Measurements from ENCODE around the gene PON1. TPM values are rescaled to one million over a fixed set of nuclear protein-coding genes. Genes with fewer than 3 reads are reported as not detected.

Gene PON1
- total RNA-seq, 1 donor from 2014 or later, result not detected

GRCh38 chr7:95298091-95298490 is 26.2 kb downstream of the PON1 start:
- Histone ChIP-seq H3K9me3 (ENCODE audit: control insufficient read depth in 3 of 3, low read length in 3 of 3) (no peaks in the 10 kb centered on the region), H3K4me3 (ENCODE audit: low read length in 3 of 3) (no peak overlapping the region), H3K27ac (ENCODE audit: low read depth, low read length) (no peak overlapping the region), H3K9ac (ENCODE audit: low read depth in 1 of 3, low read length in 3 of 3) (no peak overlapping the region), H3K4me1 (ENCODE audit: control insufficient read depth in 3 of 3, insufficient read depth in 3 of 3, low read length in 3 of 3) (no peaks in the 10 kb centered on the region), H3K27me3 (ENCODE audit: control insufficient read depth in 3 of 3, insufficient read depth in 3 of 3, low read length in 3 of 3) (no peaks in the 10 kb centered on the region), H3K36me3 (ENCODE audit: control insufficient read depth in 3 of 3, insufficient read depth in 3 of 3, low read length in 3 of 3) (no peaks in the 10 kb centered on the region)

DNA sequence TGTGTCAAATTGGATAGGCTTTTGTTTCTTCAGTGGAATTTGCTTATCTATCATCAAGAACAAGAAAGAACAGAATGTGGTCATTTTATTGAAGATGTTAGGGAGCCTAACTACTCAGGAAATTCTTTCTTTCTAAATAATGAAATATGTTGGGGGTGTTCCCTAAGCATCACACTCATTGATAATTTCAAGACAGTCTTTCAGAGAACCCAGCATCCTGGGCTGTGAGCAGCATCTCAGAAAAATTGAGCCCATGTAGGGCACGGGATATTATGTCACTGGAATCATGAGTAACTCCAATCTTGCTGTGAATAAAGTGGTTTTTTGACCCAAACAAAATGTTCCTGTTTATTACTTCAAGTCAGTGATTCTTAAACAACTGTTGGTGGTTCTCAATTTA is 27.3 kb downstream of the PON1 start:
- Histone ChIP-seq H3K27me3 (ENCODE audit: control insufficient read depth in 3 of 3, insufficient read depth in 3 of 3, low read length in 3 of 3) (no peaks in the 10 kb centered on the region), H3K4me3 (ENCODE audit: low read length in 3 of 3) (no peak overlapping the region), H3K9ac (ENCODE audit: low read depth in 1 of 3, low read length in 3 of 3) (no peak overlapping the region), H3K4me1 (ENCODE audit: control insufficient read depth in 3 of 3, insufficient read depth in 3 of 3, low read length in 3 of 3) (no peaks in the 10 kb centered on the region), H3K9me3 (ENCODE audit: control insufficient read depth in 3 of 3, low read length in 3 of 3) (no peaks in the 10 kb centered on the region), H3K27ac (ENCODE audit: low read depth, low read length) (no peak overlapping the region), H3K36me3 (ENCODE audit: control insufficient read depth in 3 of 3, insufficient read depth in 3 of 3, low read length in 3 of 3) (no peaks in the 10 kb centered on the region)

GRCh38 chr7:95296456-95296855 is 27.9 kb downstream of the PON1 start:
- no peak overlapping the region for H3K27ac ChIP-seq (ENCODE audit: low read depth, low read length)
- no peaks in the 10 kb centered on the region for H3K36me3 ChIP-seq (ENCODE audit: control insufficient read depth in 3 of 3, insufficient read depth in 3 of 3, low read length in 3 of 3)
- no peaks in the 10 kb centered on the region for H3K27me3 ChIP-seq (ENCODE audit: control insufficient read depth in 3 of 3, insufficient read depth in 3 of 3, low read length in 3 of 3)

DNA sequence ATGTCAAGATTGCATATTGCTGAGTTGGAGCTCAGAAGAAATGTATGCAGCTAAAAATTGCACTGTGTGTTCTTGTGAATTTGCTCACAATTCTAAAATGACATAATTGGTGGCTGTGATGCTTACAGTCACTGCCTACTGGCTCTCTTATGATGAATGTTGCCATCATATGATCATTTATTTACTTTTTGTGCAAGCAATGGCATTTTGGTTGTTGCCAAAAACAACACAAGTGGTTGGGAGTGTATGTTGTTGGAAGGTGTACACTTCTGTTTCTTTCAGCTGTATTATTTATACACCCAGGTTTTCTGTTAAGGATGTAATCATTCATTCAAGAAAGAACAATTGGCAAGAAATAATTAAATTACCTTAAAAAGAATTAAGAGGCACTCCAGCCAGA is 28.9 kb downstream of the PON1 start:
- H3K36me3 ChIP-seq (ENCODE audit: control insufficient read depth in 3 of 3, insufficient read depth in 3 of 3, low read length in 3 of 3), result peaks cover 0 to under 1% (median 0%) of the 10 kb centered on the region in 3 donors
- H3K4me1 ChIP-seq (ENCODE audit: control insufficient read depth in 3 of 3, insufficient read depth in 3 of 3, low read length in 3 of 3), result no peaks in the 10 kb centered on the region
- H3K9me3 ChIP-seq (ENCODE audit: control insufficient read depth in 3 of 3, low read length in 3 of 3), result no peaks in the 10 kb centered on the region
- no peak overlapping the region for H3K9ac ChIP-seq (ENCODE audit: low read depth in 1 of 3, low read length in 3 of 3)
- H3K27ac ChIP-seq (ENCODE audit: low read depth, low read length), result no peak overlapping the region
- H3K27me3 ChIP-seq (ENCODE audit: control insufficient read depth in 3 of 3, insufficient read depth in 3 of 3, low read length in 3 of 3), result no peaks in the 10 kb centered on the region
- no peak overlapping the region for H3K4me3 ChIP-seq (ENCODE audit: low read length in 3 of 3)

More at GRCh38 chr7:95296456-95296855, 27.9 kb downstream of the PON1 start:
- Histone ChIP-seq H3K4me1 (ENCODE audit: control insufficient read depth in 3 of 3, insufficient read depth in 3 of 3, low read length in 3 of 3) (no peaks in the 10 kb centered on the region), H3K4me3 (ENCODE audit: low read length in 3 of 3) (no peak overlapping the region), H3K9ac (ENCODE audit: low read depth in 1 of 3, low read length in 3 of 3) (no peak overlapping the region), H3K9me3 (ENCODE audit: control insufficient read depth in 3 of 3, low read length in 3 of 3) (no peaks in the 10 kb centered on the region)

- Histone ChIP-seq H3K9me3 (ENCODE audit: control insufficient read depth in 3 of 3, low read length in 3 of 3) (no peaks in the 10 kb centered on the region), H3K4me3 (ENCODE audit: low read length in 3 of 3) (no peak overlapping the region), H3K9ac (ENCODE audit: low read depth in 1 of 3, low read length in 3 of 3) (no peak overlapping the region), H3K36me3 (ENCODE audit: control insufficient read depth in 3 of 3, insufficient read depth in 3 of 3, low read length in 3 of 3) (peaks cover 0 to 14% (median 3%) of the 10 kb centered on the region in 3 donors), H3K4me1 (ENCODE audit: control insufficient read depth in 3 of 3, insufficient read depth in 3 of 3, low read length in 3 of 3) (no peaks in the 10 kb centered on the region), H3K27me3 (ENCODE audit: control insufficient read depth in 3 of 3, insufficient read depth in 3 of 3, low read length in 3 of 3) (no peaks in the 10 kb centered on the region), H3K27ac (ENCODE audit: low read depth, low read length) (no peak overlapping the region)
Measured at GRCh38 chr7:95290166-95290830, 34.0 kb downstream of the PON1 start.

DNA sequence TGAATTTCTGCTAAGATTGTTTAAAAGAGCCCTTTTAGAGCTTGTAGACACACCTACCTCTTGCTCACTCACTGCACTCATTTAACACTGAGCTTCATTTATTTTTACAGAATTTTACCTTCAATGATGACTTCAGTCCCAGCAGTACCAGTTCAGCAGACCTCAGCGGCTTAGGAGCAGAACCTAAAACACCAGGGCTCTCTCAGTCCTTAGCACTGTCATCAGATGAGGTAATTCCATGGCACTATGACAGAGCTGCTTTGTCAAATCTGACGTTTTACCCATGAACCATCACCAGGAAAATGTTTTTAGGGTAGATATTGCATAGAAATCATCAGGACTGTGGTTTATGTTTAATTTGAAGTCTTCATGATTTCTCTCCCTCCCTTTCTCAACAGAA is 38.2 kb downstream of the PON1 start:
- no peak overlapping the region for H3K9ac ChIP-seq (ENCODE audit: low read depth in 1 of 3, low read length in 3 of 3)
- peaks cover 0 to 14% (median 3%) of the 10 kb centered on the region in 3 donors for H3K36me3 ChIP-seq (ENCODE audit: control insufficient read depth in 3 of 3, insufficient read depth in 3 of 3, low read length in 3 of 3)

DNA sequence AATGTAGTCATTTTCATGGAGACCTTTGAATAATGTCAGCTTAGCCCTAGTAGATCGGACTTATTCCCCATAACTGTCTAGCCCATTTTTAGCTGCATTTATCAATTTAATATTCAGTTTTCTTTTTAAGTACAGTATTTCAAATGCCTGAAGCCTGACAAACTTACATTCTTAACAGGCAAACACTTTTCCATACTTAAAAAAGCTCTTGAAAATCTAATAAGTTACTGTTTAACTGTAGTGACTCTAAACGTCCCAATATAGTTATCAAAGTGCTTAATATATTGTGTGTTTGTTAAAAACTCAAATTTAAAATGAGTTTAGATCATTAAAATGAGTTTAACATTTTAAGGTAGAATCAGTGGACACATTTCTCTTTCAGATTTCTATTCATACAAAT is 44.9 kb downstream of the PON1 start:
- no peaks in the 10 kb centered on the region for H3K36me3 ChIP-seq (ENCODE audit: control insufficient read depth in 3 of 3, insufficient read depth in 3 of 3, low read length in 3 of 3)
- no peaks in the 10 kb centered on the region for H3K4me1 ChIP-seq (ENCODE audit: control insufficient read depth in 3 of 3, insufficient read depth in 3 of 3, low read length in 3 of 3)
- no peaks in the 10 kb centered on the region for H3K27me3 ChIP-seq (ENCODE audit: control insufficient read depth in 3 of 3, insufficient read depth in 3 of 3, low read length in 3 of 3)
- no peak overlapping the region for H3K4me3 ChIP-seq (ENCODE audit: low read length in 3 of 3)
- no peak overlapping the region for H3K9ac ChIP-seq (ENCODE audit: low read depth in 1 of 3, low read length in 3 of 3)
- no peaks in the 10 kb centered on the region for H3K9me3 ChIP-seq (ENCODE audit: control insufficient read depth in 3 of 3, low read length in 3 of 3)
- no peak overlapping the region for H3K27ac ChIP-seq (ENCODE audit: low read depth, low read length)

More for the DNA sequence above, 38.2 kb downstream of the PON1 start:
- no peaks in the 10 kb centered on the region for H3K4me1 ChIP-seq (ENCODE audit: control insufficient read depth in 3 of 3, insufficient read depth in 3 of 3, low read length in 3 of 3)
- H3K9me3 ChIP-seq (ENCODE audit: control insufficient read depth in 3 of 3, low read length in 3 of 3), result no peaks in the 10 kb centered on the region
- no peaks in the 10 kb centered on the region for H3K27me3 ChIP-seq (ENCODE audit: control insufficient read depth in 3 of 3, insufficient read depth in 3 of 3, low read length in 3 of 3)
- H3K4me3 ChIP-seq (ENCODE audit: low read length in 3 of 3), result no peak overlapping the region
- H3K27ac ChIP-seq (ENCODE audit: low read depth, low read length), result no peak overlapping the region

DNA sequence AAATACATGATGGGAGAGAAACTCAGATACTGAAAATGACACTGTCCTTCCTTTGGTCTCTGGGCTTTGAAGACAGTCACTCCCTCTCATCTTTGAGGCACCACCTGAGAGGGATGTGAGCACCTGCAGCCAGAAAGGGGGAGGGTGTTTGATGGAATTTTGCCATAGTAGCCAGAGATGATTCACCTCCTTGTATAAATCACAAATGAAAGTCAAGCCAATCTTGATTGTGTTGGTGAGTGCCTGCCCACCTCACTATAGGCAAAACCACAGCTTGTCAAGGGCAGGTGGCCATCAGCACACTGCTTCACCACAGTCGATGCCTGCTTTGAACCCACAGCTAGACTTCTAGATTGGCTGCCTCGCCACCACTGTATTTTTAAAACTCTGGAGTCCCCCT is 48.2 kb downstream of the PON1 start:
- H3K4me3 ChIP-seq (ENCODE audit: low read length in 3 of 3), result no peak overlapping the region

DNA sequence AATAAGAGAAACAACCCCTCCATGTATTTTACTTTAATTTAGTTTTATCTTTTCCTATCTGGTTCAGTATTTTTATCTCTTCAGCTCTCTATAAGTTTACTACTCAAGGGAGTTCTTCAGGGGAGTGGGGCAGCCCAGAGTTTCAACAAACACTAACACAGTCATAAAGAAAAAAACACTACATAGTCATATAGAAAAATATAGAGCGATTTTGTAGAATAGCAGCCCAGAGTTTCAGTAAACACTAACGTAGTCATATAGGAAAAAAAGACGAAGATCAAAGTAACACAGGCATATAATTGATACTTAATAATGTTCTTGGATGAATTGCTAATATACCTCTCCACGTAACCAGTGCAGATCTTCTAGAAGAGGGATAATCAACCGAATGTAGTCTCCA is 54.7 kb downstream of the PON1 start:
- no peak overlapping the region for H3K27ac ChIP-seq (ENCODE audit: low read depth, low read length)
- H3K9me3 ChIP-seq (ENCODE audit: control insufficient read depth in 3 of 3, low read length in 3 of 3), result no peaks in the 10 kb centered on the region
- no peaks in the 10 kb centered on the region for H3K4me1 ChIP-seq (ENCODE audit: control insufficient read depth in 3 of 3, insufficient read depth in 3 of 3, low read length in 3 of 3)
- H3K27me3 ChIP-seq (ENCODE audit: control insufficient read depth in 3 of 3, insufficient read depth in 3 of 3, low read length in 3 of 3), result no peaks in the 10 kb centered on the region
- no peak overlapping the region for H3K4me3 ChIP-seq (ENCODE audit: low read length in 3 of 3)
- peaks cover 0 to 3% (median 3%) of the 10 kb centered on the region in 3 donors for H3K36me3 ChIP-seq (ENCODE audit: control insufficient read depth in 3 of 3, insufficient read depth in 3 of 3, low read length in 3 of 3)
- H3K9ac ChIP-seq (ENCODE audit: low read depth in 1 of 3, low read length in 3 of 3), result no peak overlapping the region

More for the DNA sequence above, 48.2 kb downstream of the PON1 start:
- H3K27me3 ChIP-seq (ENCODE audit: control insufficient read depth in 3 of 3, insufficient read depth in 3 of 3, low read length in 3 of 3), result no peaks in the 10 kb centered on the region
- peaks cover 0 to 3% (median 3%) of the 10 kb centered on the region in 3 donors for H3K36me3 ChIP-seq (ENCODE audit: control insufficient read depth in 3 of 3, insufficient read depth in 3 of 3, low read length in 3 of 3)
- no peak overlapping the region for H3K27ac ChIP-seq (ENCODE audit: low read depth, low read length)
- H3K9me3 ChIP-seq (ENCODE audit: control insufficient read depth in 3 of 3, low read length in 3 of 3), result no peaks in the 10 kb centered on the region
- no peaks in the 10 kb centered on the region for H3K4me1 ChIP-seq (ENCODE audit: control insufficient read depth in 3 of 3, insufficient read depth in 3 of 3, low read length in 3 of 3)
- no peak overlapping the region for H3K9ac ChIP-seq (ENCODE audit: low read depth in 1 of 3, low read length in 3 of 3)

GRCh38 chr7:95267754-95268153 is 56.6 kb downstream of the PON1 start:
- H3K4me3 ChIP-seq (ENCODE audit: low read length in 3 of 3), result no peak overlapping the region
- H3K9ac ChIP-seq (ENCODE audit: low read depth in 1 of 3, low read length in 3 of 3), result no peak overlapping the region
- no peaks in the 10 kb centered on the region for H3K9me3 ChIP-seq (ENCODE audit: control insufficient read depth in 3 of 3, low read length in 3 of 3)
- H3K36me3 ChIP-seq (ENCODE audit: control insufficient read depth in 3 of 3, insufficient read depth in 3 of 3, low read length in 3 of 3), result no peaks in the 10 kb centered on the region
- no peak overlapping the region for H3K27ac ChIP-seq (ENCODE audit: low read depth, low read length)
- no peaks in the 10 kb centered on the region for H3K27me3 ChIP-seq (ENCODE audit: control insufficient read depth in 3 of 3, insufficient read depth in 3 of 3, low read length in 3 of 3)
- H3K4me1 ChIP-seq (ENCODE audit: control insufficient read depth in 3 of 3, insufficient read depth in 3 of 3, low read length in 3 of 3), result no peaks in the 10 kb centered on the region
